Measurements from ENCODE around the gene RXRG. TPM values are rescaled to one million over a fixed set of nuclear protein-coding genes. Genes with fewer than 3 reads are reported as not detected.

RXRG gene
- total and polyA plus RNA-seq, 2 donors (not counting 1 experiment from before 2014, with no cell fraction given), result not detected

DNA sequence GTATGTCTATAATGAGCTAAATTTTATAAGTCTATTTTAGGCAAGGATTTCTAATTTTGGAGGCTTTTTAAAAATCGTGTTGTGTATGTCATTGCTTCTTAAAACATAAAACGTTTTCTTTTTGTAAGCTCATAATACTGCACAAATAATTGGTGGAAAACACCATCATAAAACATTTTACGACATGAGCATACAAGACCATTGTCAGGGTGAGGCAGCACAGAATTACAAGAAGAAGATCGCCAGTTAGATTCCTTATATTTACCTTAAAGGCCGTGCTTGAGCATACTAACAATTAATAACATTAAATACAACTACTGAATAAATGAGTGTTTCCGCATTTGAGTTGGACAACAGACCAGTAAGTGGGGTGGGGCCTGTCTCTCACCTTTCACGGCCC, 69.3 kb downstream of the RXRG start:
- Histone ChIP-seq H3K79me2 (ENCODE audit: control insufficient read depth, insufficient read depth, low read length) (no peaks in the 10 kb centered on the region), H3K4me1 (ENCODE audit: control insufficient read depth in 2 of 2, insufficient read depth in 2 of 2, low read length in 2 of 2) (peaks cover 15 to 31% of the 10 kb centered on the region in 2 donors), H3K4me3 (ENCODE audit: control extremely low read depth in 1 of 5, extremely low read depth in 1 of 5, insufficient read depth in 1 of 5, low read depth in 2 of 5, low read length in 4 of 5) (peak overlapping the region in 1 of 5 experiments; percentile 40), H3K9me3 (ENCODE audit: control extremely low read depth in 1 of 3, control insufficient read depth in 2 of 3, insufficient read depth in 1 of 3, low read length in 2 of 3) (peaks cover 0 to 13% (median 0%) of the 10 kb centered on the region in 3 donors), H3K27me3 (replicated peaks in 1 of 4; ENCODE audit: control extremely low read depth in 1 of 4, control insufficient read depth in 3 of 4, insufficient read depth in 4 of 4, low read length in 3 of 4) (peaks cover 0 to 49% (median 36%) of the 10 kb centered on the region in 4 experiments), H3K36me3 (replicated peaks in 1 of 2; ENCODE audit: control extremely low read depth in 1 of 2, control insufficient read depth in 1 of 2, extremely low read depth in 1 of 2, insufficient read depth in 2 of 2, low read length in 1 of 2) (no peaks in the 10 kb centered on the region), H4K20me1 (ENCODE audit: control insufficient read depth, insufficient read depth, low read length, poor library complexity, severe bottlenecking) (no peaks in the 10 kb centered on the region), H3K4me2 (replicated peaks; ENCODE audit: low read depth, low read length, poor library complexity, severe bottlenecking) (peak overlapping the region; percentile 67), H3K9ac (ENCODE audit: low read length) (peak overlapping the region; percentile 29), H2AFZ (ENCODE audit: insufficient read depth, low read depth, low read length, poor library complexity, severe bottlenecking) (peak overlapping the region; percentile 44), H3K27ac (ENCODE audit: low read length in 2 of 2) (no peak overlapping the region)
- peaks cover 20% of the 10 kb centered on the region for H3K4me1 Mint-ChIP-seq
- H3K27me3 Mint-ChIP-seq, result peaks cover 73% of the 10 kb centered on the region
- H3K9me3 Mint-ChIP-seq (ENCODE audit: insufficient read depth), result no peaks in the 10 kb centered on the region
- DNase-seq, result no peak
- intact Hi-C loops (cut with micrococcal nuclease), result no loop called here
- WGBS (ENCODE audit: insufficient coverage), result 4% methylated on average over 2 of the region's 7 CpGs
- no peak for ATAC-seq (ENCODE audit: low read depth)
- POLR2A ChIA-PET, result no interaction called here
- no peak overlapping the region for H3K27ac Mint-ChIP-seq
- TF ChIP-seq CTCF (IDR thresholded peaks at IDR 0.05) (no peak), EZH2 (IDR thresholded peaks at IDR 0.05; ENCODE audit: borderline replicate concordance, insufficient read depth, low read depth, low read length, poor library complexity, severe bottlenecking) (no peak)
- CTCF ChIA-PET, result interaction anchor here (0.8 to 3.5 kb wide), 4 partner anchors 8 to 224 kb away, joined by 3 to 20 read pairs (median 4); no protein-coding TSS in a partner anchor
- no peak overlapping the region for H3K4me3 Mint-ChIP-seq

- Histone ChIP-seq H3K79me2 (ENCODE audit: control insufficient read depth, insufficient read depth, low read length) (no peaks in the 10 kb centered on the region), H3K27me3 (replicated peaks in 1 of 4; ENCODE audit: control extremely low read depth in 1 of 4, control insufficient read depth in 3 of 4, insufficient read depth in 4 of 4, low read length in 3 of 4) (peaks cover 0 to 51% (median 30%) of the 10 kb centered on the region in 4 experiments), H3K4me1 (ENCODE audit: control insufficient read depth in 2 of 2, insufficient read depth in 2 of 2, low read length in 2 of 2) (peaks cover 12 to 25% of the 10 kb centered on the region in 2 donors), H3K36me3 (replicated peaks in 1 of 2; ENCODE audit: control extremely low read depth in 1 of 2, control insufficient read depth in 1 of 2, extremely low read depth in 1 of 2, insufficient read depth in 2 of 2, low read length in 1 of 2) (no peaks in the 10 kb centered on the region), H3K9ac (ENCODE audit: low read length) (no peak overlapping the region), H3K27ac (ENCODE audit: low read length in 2 of 2) (no peak overlapping the region), H3K4me2 (replicated peaks; ENCODE audit: low read depth, low read length, poor library complexity, severe bottlenecking) (no peak overlapping the region), H3K9me3 (ENCODE audit: control extremely low read depth in 1 of 3, control insufficient read depth in 2 of 3, insufficient read depth in 1 of 3, low read length in 2 of 3) (peaks cover 0 to 7% (median 0%) of the 10 kb centered on the region in 3 donors), H4K20me1 (ENCODE audit: control insufficient read depth, insufficient read depth, low read length, poor library complexity, severe bottlenecking) (no peaks in the 10 kb centered on the region), H2AFZ (ENCODE audit: insufficient read depth, low read depth, low read length, poor library complexity, severe bottlenecking) (no peak overlapping the region), H3K4me3 (ENCODE audit: control extremely low read depth in 1 of 5, extremely low read depth in 1 of 5, insufficient read depth in 1 of 5, low read depth in 2 of 5, low read length in 4 of 5) (no peak overlapping the region)
- peaks cover 14% of the 10 kb centered on the region for H3K4me1 Mint-ChIP-seq
- H3K27me3 Mint-ChIP-seq, result peaks cover 87% of the 10 kb centered on the region
- no peaks in the 10 kb centered on the region for H3K9me3 Mint-ChIP-seq (ENCODE audit: insufficient read depth)
- no CpG with 5 or more reads among the region's 5 CpGs for WGBS (ENCODE audit: insufficient coverage)
- ATAC-seq (ENCODE audit: low read depth) (no peak), DNase-seq (no peak)
- ChIA-PET CTCF (no interaction called here), POLR2A (no interaction called here)
- no peak overlapping the region for H3K4me3 Mint-ChIP-seq
- TF ChIP-seq EZH2 (IDR thresholded peaks at IDR 0.05; ENCODE audit: borderline replicate concordance, insufficient read depth, low read depth, low read length, poor library complexity, severe bottlenecking), result no peak
- TF ChIP-seq CTCF (IDR thresholded peaks at IDR 0.05), result no peak
- intact Hi-C loops (cut with micrococcal nuclease), result no loop called here
- H3K27ac Mint-ChIP-seq, result no peak overlapping the region
Observed at GRCh38 chr1:165371588-165372225, 73.2 kb downstream of the RXRG start.

All from B cell (primary cell).